Fibroblast of pulmonary artery (primary cell): ENCODE measurements around the gene NR2E1.

ENCODE experiments used
- DNase-seq: peaks from one replicate; pipeline ENCODE4 v3.0.0-alpha.2; 2010; ENCODE audit warnings: low read depth
- H3K4me3 ChIP-seq: replicated peaks from 2 replicates; pipeline ENCODE4 v1.5.1; 2011; ENCODE audit warnings: low read depth, mild to moderate bottlenecking, control low read depth, low read length, moderate library complexity
- CTCF ChIP-seq: IDR thresholded peaks from 2 replicates; pipeline ENCODE4 v1.5.1; 2011; ENCODE audit warnings: mild to moderate bottlenecking, control low read depth, low read length, inconsistent platforms; ENCODE audit errors: missing control alignments

NR2E1 gene

DNA sequence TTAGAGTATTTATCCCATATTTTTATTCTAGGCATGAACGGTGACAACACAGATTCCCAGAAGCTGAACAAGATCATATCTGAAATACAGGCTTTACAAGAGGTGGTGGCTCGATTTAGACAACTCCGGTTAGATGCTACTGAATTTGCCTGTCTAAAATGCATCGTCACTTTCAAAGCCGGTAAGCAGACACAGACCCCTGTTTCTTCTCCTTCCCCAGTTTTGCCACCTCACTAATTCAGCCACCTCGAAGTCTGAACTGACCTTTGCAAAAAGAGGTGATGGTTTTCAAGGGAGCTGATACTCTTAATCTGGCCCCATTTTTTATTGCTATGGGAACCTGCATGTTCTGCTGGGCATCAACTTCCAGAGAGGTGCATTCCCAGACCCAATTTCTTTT, 15.0 kb downstream of the NR2E1 start:
- no peak for TF ChIP-seq CTCF
- H3K4me3 ChIP-seq = no peak overlapping the region
- DNase-seq = no peak

DNA sequence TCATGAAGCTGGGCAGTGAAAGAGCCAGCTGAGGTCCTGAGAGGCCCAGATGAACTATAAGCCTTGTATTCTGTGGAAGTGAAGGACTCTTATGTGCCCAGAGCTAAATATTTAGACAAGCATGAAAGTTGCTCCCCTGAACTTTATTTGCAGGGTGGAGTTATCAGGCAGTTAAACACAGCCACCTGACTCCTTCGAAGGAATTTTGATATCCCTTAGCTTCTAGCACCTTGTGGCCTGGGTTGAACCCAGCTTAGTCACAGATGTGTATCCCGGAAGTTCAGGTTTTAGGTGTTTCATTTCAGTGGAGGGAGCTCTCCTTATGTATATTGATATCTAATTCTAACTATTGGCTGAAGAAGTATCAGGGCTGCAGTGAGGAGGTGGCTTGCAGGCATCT, 20.4 kb downstream of the NR2E1 start:
- no peak for TF ChIP-seq CTCF
- DNase-seq = no peak
- no peak overlapping the region for H3K4me3 ChIP-seq

- no peak for DNase-seq
- TF ChIP-seq CTCF = no peak
- H3K4me3 ChIP-seq = no peak overlapping the region
These were observed 21.7 kb downstream of the NR2E1 start for GRCh38 chr6:108187519-108187918.

DNA sequence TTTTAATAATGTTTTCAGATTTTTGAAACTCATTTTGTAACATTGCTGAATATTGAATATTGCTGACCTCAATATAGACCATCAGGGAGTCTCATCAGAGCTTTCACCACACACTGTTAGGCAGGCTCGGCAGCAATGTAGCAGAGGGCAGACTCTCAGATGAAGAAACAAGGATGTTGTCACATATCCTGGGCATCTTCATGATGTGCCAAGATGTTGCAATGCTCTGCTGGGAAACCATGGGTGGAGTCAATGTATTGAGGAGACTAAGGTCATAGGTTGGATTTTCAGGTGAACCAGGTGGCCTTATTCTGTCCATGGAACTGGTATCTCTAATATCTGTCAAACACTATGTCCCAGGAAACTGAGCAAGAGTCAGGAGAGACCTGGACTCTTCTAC, 27.3 kb downstream of the NR2E1 start:
- no peak overlapping the region for H3K4me3 ChIP-seq
- DNase-seq = no peak
- no peak for TF ChIP-seq CTCF

- H3K4me3 ChIP-seq = no peak overlapping the region
- DNase-seq = no peak
- TF ChIP-seq CTCF = no peak
These were observed 28.0 kb downstream of the NR2E1 start for GRCh38 chr6:108193835-108194234.

GRCh38 chr6:108194503-108194902, 28.7 kb downstream of the NR2E1 start:
- no peak overlapping the region for H3K4me3 ChIP-seq
- DNase-seq = no peak
- TF ChIP-seq CTCF = no peak

DNA sequence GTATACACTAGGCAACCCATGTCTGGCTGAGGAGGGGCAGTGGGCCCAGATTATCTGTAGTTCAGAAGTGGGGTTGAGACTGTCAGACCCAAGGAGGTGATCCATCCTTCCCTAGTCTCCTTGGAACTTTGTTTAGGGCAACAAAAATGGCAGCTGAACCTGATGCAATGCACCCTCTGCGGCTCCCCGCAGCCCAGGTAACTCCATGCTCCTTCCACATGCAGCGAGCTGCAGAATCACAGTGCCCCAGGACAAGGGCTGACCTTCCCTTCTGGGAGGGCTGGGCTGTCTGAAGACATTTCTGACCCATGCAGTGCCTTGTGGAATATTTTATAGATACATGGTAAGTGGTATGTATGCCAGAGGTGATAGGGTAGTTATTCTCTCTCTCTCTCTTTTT, 29.4 kb downstream of the NR2E1 start:
- no peak for TF ChIP-seq CTCF
- H3K4me3 ChIP-seq = no peak overlapping the region
- no peak for DNase-seq
